K562 (cell line): ENCODE results near the gene CDS2. TPM values are rescaled to one million over a fixed set of nuclear protein-coding genes. Genes with fewer than 3 reads are reported as not detected.
A peak's percentile ranks its signal among the peaks of the same experiment; 100 is the strongest.

Experiments
- ATF4 ChIP-seq: fragments of 450-650 bp; formaldehyde crosslinking; IDR thresholded peaks from 2 replicates; pipeline ENCODE4 v1.4.0; 2022; ENCODE audit warnings: mild to moderate bottlenecking, moderate library complexity
- ELK3 ChIP-seq: fragments of 450-650 bp; formaldehyde crosslinking; IDR thresholded peaks from 2 replicates; pipeline ENCODE4 v1.4.0; 2020; ENCODE audit warnings: mild to moderate bottlenecking
- ESRRA ChIP-seq: fragments of 450-650 bp; IDR thresholded peaks from 2 replicates; pipeline ENCODE4 v1.6.1; 2014; ENCODE audit warnings: low read depth, mild to moderate bottlenecking, moderate library complexity, borderline replicate concordance
- EZH2 ChIP-seq: IDR thresholded peaks from 2 replicates; pipeline ENCODE4 v1.6.1; 2012; ENCODE audit warnings: low read depth, mild to moderate bottlenecking, inconsistent platforms, low read length, borderline replicate concordance
- HMBOX1 ChIP-seq: sonication (generic); IDR thresholded peaks from 2 replicates; pipeline ENCODE4 v1.6.1; 2016
- NR0B1 ChIP-seq: fragments of 450-650 bp; IDR thresholded peaks from one replicate; pipeline ENCODE4 v1.6.1; 2018; ENCODE audit warnings: mild to moderate bottlenecking, moderate library complexity; ENCODE audit not compliant: partially characterized antibody
- RNF219 ChIP-seq: fragments of 250-450 bp; sonication (Bioruptor Pico); IDR thresholded peaks from 2 replicates; pipeline ENCODE4 v1.5.0; 2022; ENCODE audit warnings: mild to moderate bottlenecking
- SIRT6 ChIP-seq: IDR thresholded peaks from one replicate; pipeline ENCODE4 v1.6.1; 2012; ENCODE audit warnings: low read depth, mild to moderate bottlenecking, control low read depth, inconsistent platforms, low read length, moderate library complexity
- SREBF2 ChIP-seq: sonication (generic); formaldehyde crosslinking; IDR thresholded peaks from 2 replicates; pipeline ENCODE4 v1.4.0; 2020; ENCODE audit warnings: mild to moderate bottlenecking, missing genetic modification reagents
- TBL1XR1 ChIP-seq, 2 experiments: IDR thresholded peaks; 2 replicates each; pipeline ENCODE4 v1.6.1; 2012; ENCODE audit warnings: improper control_type of control experiment in 2 of 2, low read length in 2 of 2, mild to moderate bottlenecking in 1 of 2
- ZNF165 ChIP-seq: fragments of 250-450 bp; sonication (Bioruptor Pico); IDR thresholded peaks from 2 replicates; pipeline ENCODE4 v1.4.0; 2020; ENCODE audit warnings: borderline replicate concordance
- ZSCAN32 ChIP-seq: fragments of 450-650 bp; formaldehyde crosslinking; IDR thresholded peaks from 2 replicates; pipeline ENCODE4 v1.4.0; 2020; ENCODE audit warnings: mild to moderate bottlenecking, moderate library complexity
- polyA plus RNA-seq, 8 experiments: library from polyadenylated mRNA; depleted of rRNA in 4 of 8; stranded (reverse) in 5 of 8; unstranded in 3 of 8; fragments of >200 nt; fragmentation: Nextera tagmentation in 2 of 8; fragmentation: Illumina TruSeq in 1 of 8; extraction: Ambion mirVana in 2 of 8; extraction: Trizol in 1 of 8; gene quantifications; 2 replicates each; pipeline versions ENCODE4 v1.2.1 to v1.2.3, GENCODE V29; 2011 to 2014; ENCODE audit warnings: inconsistent platforms in 1 of 8, missing spikeins in 1 of 8
- total RNA-seq, 7 experiments: library from RNA; depleted of rRNA in 6 of 7; stranded (reverse); fragments of >200 nt in 6 of 7; fragmentation: Illumina TruSeq in 2 of 7; extraction: Trizol in 2 of 7; gene quantifications; 2 replicates each; pipeline versions ENCODE4 v1.2.1 to v1.2.3, GENCODE V29; 2011 to 2021; ENCODE audit warnings: low replicate concordance in 1 of 7

Gene CDS2
- total and polyA plus RNA-seq, 9 of the 15 experiments (the other 6 are each of a cell fraction or from before 2014, with no cell fraction given) = 6.4 to 46.4 (median 12.2) TPM

- TF ChIP-seq RNF219 (CRISPR knock-in tag) = no peak
- TF ChIP-seq HMBOX1 = peak; percentile 94
- TF ChIP-seq ESRRA = no peak
- no peak for TF ChIP-seq ATF4
- no peak for TF ChIP-seq SIRT6
- TF ChIP-seq NR0B1 = no peak
- TF ChIP-seq ZNF165 = no peak
- no peak for TF ChIP-seq SREBF2 (CRISPR knock-in tag)
- TF ChIP-seq TBL1XR1 (IDR thresholded peaks at IDR 0.05; ENCODE audit: low read length in 2 of 2) = no peak
- no peak for TF ChIP-seq ELK3
- TF ChIP-seq ZSCAN32 (CRISPR knock-in tag) = no peak
- no peak for TF ChIP-seq EZH2
Measured at GRCh38 chr20:5126512-5127203, at the start of gene CDS2 (continued).
